CD4-positive, alpha-beta T cell treated with Interleukin-21 for 1 hour (primary cell): Measurements from ENCODE around the gene RXFP1.

Experiments used
- DNase-seq: peaks from one replicate; pipeline ENCODE4 v3.0.0-alpha.2; 2020

The RXFP1 gene

GRCh38 chr4:158543191-158543590 lies 21.5 kb downstream of the RXFP1 start:
- DNase-seq = no peak

GRCh38 chr4:158544141-158544540 lies 22.5 kb downstream of the RXFP1 start:
- DNase-seq = no peak

- DNase-seq = no peak
Measured at GRCh38 chr4:158553364-158553763, 31.7 kb downstream of the RXFP1 start.

DNA sequence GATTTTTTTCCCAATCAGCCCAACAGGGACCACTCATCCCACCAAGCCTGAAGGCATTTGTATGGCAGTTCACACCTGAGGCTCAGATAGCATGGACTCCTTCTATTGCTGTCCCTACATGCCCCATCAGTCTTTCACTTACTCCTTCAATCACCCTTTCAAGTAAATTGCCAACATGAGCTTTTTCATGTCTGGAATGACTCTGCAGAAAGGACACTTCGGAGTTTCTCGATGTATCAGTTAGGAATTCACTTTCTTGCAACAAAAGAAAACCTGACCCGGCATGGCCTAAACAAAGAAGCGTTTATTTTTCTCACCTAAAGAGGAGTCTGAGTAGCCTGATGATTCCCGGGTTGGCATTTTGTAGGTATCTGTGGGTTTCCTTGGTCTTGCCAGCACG lies 38.6 kb downstream of the RXFP1 start:
- no peak for DNase-seq

DNA sequence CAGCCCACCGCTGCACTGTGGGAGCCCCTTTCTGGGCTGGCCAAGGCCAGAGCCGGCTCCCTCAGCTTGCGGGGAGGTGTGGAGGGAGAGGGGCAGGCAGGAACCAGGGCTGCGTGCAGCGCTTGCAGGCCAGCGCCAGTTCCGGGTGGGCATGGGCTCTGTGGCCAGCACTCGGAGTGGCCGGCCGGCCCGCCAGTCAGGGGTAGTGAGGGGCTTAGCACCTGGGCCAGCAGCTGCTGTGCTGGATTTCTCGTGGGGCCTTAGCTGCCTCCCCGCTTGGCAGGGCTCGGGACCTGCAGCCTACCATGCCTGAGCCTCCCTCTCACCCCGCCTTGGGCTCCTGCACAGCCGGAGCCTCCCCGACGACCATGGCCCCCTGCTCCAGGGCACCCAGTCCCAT lies 45.2 kb downstream of the RXFP1 start:
- no peak for DNase-seq

DNA sequence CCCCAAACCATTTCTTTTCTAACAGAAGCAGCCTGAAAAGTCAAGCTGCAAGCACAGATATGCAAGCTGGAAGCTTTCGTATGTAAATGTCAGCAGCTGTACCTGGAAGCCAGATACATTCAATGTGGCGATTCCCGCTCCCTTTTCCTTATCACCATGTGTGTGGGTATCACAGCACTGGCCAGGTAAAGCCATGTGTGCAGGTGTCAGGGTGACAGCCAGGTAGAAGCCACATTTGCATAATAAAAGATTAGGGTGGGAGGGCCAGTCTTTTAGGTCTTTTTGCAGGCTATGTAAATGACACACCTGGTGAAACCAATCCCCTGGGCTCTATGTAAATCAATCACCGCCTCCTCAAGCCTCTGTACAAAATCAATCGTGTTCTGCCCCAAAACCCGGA lies 50.1 kb downstream of the RXFP1 start:
- DNase-seq = no peak

DNA sequence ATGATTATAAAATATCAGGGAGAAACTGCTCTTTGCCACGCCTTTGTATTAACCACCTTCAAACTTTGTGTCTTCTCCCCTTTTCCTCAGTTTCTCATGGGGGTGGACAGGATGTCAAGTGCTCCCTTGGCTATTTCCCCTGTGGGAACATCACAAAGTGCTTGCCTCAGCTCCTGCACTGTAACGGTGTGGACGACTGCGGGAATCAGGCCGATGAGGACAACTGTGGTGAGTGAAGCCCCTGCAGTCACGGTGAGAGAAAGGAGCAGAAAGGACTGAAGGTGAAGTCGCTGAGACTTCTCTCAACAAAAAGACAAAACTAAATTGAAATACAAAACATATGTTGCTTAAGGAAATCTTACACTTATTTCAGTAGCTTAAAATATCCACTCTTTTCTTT lies 50.9 kb downstream of the RXFP1 start:
- DNase-seq = no peak

DNA sequence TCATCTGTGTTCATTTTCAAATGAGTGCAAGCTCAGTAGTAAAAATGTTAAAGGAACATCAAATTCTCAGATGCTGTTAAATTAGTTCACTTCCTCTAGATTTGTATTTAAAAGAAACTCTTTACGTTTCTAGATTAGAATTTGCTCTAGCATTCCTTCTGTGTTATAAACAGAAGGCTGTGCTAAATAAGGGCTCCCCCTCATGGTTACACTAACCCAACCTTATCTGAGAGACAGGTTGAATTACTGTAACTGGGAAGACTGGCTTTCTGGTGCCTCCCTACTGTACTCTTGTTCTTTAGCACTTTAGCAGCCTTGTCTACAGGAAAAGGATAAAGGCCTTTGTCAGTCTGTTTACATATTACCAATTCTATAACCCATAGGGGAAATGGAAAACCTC lies 56.8 kb downstream of the RXFP1 start:
- DNase-seq = no peak

DNA sequence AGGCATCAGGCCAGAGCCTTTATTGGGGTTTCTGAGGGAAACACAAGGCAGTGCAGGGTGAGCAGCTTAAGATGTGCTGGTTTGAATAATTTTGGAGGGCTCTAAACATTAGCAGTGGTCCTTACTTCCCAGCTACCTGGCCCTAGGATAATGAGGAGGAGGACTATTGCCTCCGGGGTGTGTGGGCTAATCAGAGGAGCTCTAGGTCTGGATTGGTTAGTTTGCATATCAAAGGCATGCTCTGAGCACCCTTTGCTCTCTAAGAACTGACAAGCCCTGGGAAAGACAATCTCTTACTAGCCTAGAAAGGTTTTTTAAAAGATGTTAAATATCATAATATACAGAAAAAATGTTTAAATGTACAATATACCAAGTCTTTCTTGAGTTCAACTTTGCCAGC lies 58.4 kb downstream of the RXFP1 start:
- no peak for DNase-seq

DNA sequence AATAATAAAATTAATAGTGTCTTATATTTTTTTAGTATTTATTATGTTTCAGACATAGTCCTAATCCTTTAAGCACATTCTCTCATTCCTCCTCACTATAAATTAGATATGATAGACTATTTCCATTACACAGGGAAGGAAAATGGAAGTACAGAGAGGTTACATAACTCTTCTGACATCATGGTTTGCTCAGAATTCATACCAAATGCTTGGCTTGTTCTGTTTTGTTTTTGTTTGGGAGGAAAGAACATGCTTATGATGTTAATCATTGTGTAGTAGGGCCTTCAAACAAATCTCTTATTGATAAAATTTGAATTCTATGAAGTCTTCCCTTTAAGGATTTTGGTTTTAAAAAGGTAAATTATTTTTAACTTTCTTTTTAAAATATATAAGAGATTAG lies 59.5 kb downstream of the RXFP1 start:
- no peak for DNase-seq

GRCh38 chr4:158586881-158587280 lies 65.2 kb downstream of the RXFP1 start:
- no peak for DNase-seq

DNA sequence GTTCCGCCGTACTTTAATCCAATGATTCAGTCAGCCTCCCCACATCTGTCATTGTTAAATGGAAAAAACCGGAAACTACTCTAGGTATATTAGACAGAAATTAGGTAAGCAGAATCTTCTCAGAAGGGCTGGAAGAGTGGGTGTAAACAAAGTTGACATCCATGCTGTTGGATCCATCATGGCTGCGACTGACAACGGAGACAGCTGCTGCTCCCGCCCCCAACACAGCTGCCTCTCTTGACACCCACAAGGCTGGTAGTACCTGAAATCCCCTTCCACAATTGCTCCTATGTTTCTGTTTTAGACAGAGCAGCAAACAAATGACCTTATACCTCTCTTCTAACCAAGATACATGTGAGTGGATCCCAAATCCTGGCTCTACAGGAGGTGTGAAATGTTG lies 66.6 kb downstream of the RXFP1 start:
- DNase-seq = no peak

- no peak for DNase-seq
Measured at GRCh38 chr4:158588777-158589176, 67.1 kb downstream of the RXFP1 start.

GRCh38 chr4:158590306-158590705 lies 68.6 kb downstream of the RXFP1 start:
- DNase-seq = no peak

GRCh38 chr4:158590824-158591223 lies 69.1 kb downstream of the RXFP1 start:
- no peak for DNase-seq

GRCh38 chr4:158597879-158598596 lies 76.4 kb downstream of the RXFP1 start:
- DNase-seq = no peak

GRCh38 chr4:158599150-158599549 lies 77.5 kb downstream of the RXFP1 start:
- DNase-seq = peak; percentile 3

DNA sequence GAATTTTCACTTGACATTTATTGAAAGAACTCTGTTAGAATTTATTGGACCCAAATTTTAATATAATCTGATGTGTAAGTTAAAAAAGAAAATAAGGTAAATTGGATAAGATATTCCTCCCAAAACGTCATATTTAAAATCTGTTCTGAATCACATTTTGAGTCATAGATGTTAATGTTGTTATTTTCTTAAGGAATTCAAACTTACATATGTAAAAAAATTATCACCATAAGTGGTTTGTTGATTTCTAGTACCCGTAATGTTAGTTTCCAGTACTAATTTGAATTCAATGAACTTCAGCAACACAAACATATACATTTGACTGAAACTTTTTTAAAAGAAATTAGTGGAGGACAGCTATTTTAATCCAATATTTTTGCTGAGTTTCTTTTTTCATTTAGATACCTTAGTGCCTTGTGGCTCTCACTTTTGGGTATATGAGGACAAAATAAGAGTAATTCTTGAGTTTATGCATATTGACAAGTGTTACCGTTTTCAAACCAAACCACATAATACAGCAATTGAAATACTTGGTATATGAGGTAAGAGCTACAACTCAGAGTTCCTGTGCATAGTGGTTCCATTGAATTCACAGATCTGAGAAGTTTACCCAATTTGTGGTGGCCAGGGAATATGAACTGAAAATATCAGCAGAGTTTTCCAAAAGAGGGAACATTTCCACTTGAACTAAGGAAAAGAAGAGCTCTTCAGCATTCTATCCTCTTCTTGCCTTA lies 78.2 kb downstream of the RXFP1 start:
- no peak for DNase-seq

GRCh38 chr4:158604369-158604768 lies 82.7 kb downstream of the RXFP1 start:
- no peak for DNase-seq

GRCh38 chr4:158605393-158605792 lies 83.7 kb downstream of the RXFP1 start:
- no peak for DNase-seq

GRCh38 chr4:158606969-158607368 lies 85.3 kb downstream of the RXFP1 start:
- no peak for DNase-seq

GRCh38 chr4:158609116-158609515 lies 87.4 kb downstream of the RXFP1 start:
- no peak for DNase-seq

DNA sequence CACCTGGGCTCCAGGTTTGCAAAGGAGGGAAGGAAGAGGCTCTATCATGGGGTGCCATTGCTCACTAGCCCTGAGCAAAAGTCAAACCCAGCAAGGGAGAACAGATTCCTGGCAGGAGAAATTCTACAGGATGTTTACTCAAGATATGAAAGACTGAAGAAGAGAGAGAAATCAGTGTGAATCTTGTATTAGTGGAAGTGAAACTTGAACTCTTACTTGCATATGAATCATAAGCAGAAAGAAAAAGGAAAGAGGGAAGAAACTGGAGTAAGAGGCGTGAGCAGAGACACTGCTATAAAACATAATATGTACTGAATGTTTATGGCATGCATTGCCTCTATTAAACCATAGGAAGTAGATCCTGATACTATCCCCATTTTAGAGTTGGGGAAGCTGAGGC lies 89.1 kb downstream of the RXFP1 start:
- DNase-seq = no peak

- no peak for DNase-seq
Measured at GRCh38 chr4:158613046-158613445, 91.4 kb downstream of the RXFP1 start.

DNA sequence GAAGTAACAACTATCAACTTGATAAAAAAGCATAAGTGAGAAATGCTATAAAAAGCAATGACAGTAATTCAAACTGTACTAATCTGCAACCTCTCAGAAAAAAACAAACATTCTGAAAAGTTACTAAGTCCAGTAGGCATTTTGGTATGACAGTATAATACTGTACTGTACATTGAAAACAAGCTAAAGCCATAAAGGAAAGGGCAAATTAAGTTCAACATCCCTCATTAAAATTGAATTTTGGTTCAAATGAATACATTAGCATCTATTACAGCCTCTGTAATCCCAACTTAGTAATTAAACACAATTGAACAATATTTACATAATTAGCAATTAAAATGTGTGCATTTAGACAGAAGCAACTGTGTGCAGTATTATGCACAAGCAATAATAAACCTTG lies 96.3 kb downstream of the RXFP1 start:
- DNase-seq = no peak
